GM10266 (cell line): Measurements from ENCODE around the gene HEPACAM.
"Not testable (repeated sequence)": the region's sequence is repeated elsewhere in the genome, so short reads cannot be mapped to it uniquely, and the experiment has no call there.

ENCODE experiments used
- DNase-seq: peaks from one replicate; pipeline ENCODE4 v3.0.0; 2012; ENCODE audit errors: extremely low spot score
- TF ChIP-seq, protein P1 (sequence below): IDR thresholded peaks from 2 replicates; pipeline ENCODE4 v1.5.1; 2012; ENCODE audit warnings: mild to moderate bottlenecking, low read depth; ENCODE audit not compliant: control insufficient read depth, insufficient read depth; ENCODE audit errors: missing control alignments

Gene HEPACAM

DNA sequence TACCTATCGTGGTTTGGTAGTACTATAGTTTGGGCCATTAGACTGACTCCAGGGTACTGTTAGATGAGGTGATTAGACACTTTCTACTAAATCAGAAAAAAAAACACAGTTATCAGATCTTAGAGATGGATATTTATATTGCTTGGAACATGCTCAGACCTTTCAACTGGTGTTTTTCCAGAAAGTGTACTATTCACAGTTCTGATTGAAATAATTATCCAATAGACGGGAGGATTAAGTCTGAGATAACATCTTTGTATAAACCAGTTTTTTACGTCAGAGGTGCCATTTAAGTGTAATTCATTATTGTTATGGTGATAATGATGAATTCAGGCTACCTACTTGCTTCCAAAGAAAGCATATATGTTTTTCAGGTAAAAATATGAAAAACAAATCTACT is 40.7 kb upstream of the HEPACAM start:
- no peak for DNase-seq
- TF ChIP-seq, protein P1, sequence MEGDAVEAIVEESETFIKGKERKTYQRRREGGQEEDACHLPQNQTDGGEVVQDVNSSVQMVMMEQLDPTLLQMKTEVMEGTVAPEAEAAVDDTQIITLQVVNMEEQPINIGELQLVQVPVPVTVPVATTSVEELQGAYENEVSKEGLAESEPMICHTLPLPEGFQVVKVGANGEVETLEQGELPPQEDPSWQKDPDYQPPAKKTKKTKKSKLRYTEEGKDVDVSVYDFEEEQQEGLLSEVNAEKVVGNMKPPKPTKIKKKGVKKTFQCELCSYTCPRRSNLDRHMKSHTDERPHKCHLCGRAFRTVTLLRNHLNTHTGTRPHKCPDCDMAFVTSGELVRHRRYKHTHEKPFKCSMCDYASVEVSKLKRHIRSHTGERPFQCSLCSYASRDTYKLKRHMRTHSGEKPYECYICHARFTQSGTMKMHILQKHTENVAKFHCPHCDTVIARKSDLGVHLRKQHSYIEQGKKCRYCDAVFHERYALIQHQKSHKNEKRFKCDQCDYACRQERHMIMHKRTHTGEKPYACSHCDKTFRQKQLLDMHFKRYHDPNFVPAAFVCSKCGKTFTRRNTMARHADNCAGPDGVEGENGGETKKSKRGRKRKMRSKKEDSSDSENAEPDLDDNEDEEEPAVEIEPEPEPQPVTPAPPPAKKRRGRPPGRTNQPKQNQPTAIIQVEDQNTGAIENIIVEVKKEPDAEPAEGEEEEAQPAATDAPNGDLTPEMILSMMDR = no peak

- no peak for DNase-seq
- TF ChIP-seq, protein P1 = no peak
Observed at GRCh38 chr11:124971810-124972209, 36.0 kb upstream of the HEPACAM start.

DNA sequence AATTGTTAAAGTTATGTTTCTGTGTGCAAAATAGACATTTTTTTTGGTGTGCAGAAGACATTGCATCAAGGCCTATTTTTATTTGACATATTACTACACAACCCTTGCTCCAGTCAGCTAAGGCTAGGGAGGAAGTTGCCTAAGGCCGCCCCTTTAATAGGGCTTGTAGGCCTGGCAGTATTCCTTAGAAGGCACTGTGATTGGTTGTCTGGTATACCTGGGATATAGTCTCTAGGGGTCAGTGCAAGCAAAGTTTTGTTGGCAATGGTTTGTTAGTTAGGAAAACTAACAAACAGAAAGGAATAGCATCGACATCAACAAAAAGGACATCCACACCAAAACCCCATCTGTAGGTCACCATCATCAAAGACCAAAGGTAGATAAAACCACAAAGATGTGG is 35.1 kb upstream of the HEPACAM start:
- TF ChIP-seq, protein P1 = peak; percentile 17
- DNase-seq = no peak

- DNase-seq = not testable (repeated sequence)
Observed at GRCh38 chr11:124968197-124968596, 32.4 kb upstream of the HEPACAM start.

GRCh38 chr11:124961972-124962609 is 26.2 kb upstream of the HEPACAM start:
- DNase-seq = peak; percentile 68
- TF ChIP-seq, protein P1 = peak; percentile 72

DNA sequence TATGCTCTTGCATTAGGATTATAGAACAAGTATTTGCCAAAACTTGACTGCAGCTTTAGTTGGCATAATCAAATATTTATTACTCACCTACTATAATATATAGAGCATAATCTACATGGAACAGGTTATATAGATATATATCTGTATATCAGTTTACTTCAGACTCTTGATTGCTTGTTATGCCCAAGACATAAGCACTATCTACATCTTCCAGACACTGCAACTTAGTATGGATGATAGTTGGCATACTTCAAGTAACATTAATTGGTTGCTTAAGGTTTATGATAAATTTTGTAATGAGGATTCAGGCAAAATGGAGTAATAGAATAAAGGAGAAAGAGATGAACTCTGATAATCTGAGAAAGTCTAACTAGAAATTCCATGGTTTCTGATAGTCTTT is 19.2 kb upstream of the HEPACAM start:
- DNase-seq = no peak
- TF ChIP-seq, protein P1 = no peak

- DNase-seq = no peak
- TF ChIP-seq, protein P1 = no peak
Observed at GRCh38 chr11:124954590-124954955, 18.7 kb upstream of the HEPACAM start.
